ENCODE measurements around the gene GPC3.

Gene GPC3

DNA sequence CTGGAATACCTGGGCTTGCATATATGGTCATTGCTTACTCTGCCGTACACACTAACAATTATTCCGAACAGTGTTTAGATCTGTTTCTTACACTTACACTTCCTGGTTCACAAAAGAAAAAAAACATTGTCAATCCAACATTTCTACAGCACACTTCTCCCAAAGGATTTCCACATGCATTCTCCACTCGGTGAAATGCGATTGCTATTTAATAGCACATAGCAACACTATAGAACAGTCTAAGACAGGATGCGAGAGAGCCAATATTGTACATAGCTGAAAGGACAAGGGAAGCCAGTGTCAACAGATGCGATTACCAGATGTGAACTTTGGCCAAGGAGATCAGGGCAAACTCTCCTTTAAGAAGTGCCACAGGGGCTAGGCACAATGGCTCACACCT, 349.4 kb downstream of the GPC3 start:
- no peak for TF ChIP-seq NFIC (IDR thresholded peaks at IDR 0.05)
- no peak for TF ChIP-seq YY1 (IDR thresholded peaks at IDR 0.05; ENCODE audit: low read depth)
- TF ChIP-seq RAD21 (IDR thresholded peaks at IDR 0.05; ENCODE audit: low read depth): no peak
- no peak for TF ChIP-seq EP300 (IDR thresholded peaks at IDR 0.05; ENCODE audit: borderline replicate concordance)
- TF ChIP-seq TEAD4 (IDR thresholded peaks at IDR 0.05): no peak
- TF ChIP-seq, protein P1, sequence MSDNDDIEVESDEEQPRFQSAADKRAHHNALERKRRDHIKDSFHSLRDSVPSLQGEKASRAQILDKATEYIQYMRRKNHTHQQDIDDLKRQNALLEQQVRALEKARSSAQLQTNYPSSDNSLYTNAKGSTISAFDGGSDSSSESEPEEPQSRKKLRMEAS (IDR thresholded peaks at IDR 0.05): no peak
- no peak for TF ChIP-seq TCF12 (IDR thresholded peaks at IDR 0.05; ENCODE audit: low read depth)
- no peak for TF ChIP-seq FOXM1 (IDR thresholded peaks at IDR 0.05; ENCODE audit: borderline replicate concordance, low read depth)
- TF ChIP-seq, protein P2, sequence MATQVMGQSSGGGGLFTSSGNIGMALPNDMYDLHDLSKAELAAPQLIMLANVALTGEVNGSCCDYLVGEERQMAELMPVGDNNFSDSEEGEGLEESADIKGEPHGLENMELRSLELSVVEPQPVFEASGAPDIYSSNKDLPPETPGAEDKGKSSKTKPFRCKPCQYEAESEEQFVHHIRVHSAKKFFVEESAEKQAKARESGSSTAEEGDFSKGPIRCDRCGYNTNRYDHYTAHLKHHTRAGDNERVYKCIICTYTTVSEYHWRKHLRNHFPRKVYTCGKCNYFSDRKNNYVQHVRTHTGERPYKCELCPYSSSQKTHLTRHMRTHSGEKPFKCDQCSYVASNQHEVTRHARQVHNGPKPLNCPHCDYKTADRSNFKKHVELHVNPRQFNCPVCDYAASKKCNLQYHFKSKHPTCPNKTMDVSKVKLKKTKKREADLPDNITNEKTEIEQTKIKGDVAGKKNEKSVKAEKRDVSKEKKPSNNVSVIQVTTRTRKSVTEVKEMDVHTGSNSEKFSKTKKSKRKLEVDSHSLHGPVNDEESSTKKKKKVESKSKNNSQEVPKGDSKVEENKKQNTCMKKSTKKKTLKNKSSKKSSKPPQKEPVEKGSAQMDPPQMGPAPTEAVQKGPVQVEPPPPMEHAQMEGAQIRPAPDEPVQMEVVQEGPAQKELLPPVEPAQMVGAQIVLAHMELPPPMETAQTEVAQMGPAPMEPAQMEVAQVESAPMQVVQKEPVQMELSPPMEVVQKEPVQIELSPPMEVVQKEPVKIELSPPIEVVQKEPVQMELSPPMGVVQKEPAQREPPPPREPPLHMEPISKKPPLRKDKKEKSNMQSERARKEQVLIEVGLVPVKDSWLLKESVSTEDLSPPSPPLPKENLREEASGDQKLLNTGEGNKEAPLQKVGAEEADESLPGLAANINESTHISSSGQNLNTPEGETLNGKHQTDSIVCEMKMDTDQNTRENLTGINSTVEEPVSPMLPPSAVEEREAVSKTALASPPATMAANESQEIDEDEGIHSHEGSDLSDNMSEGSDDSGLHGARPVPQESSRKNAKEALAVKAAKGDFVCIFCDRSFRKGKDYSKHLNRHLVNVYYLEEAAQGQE (IDR thresholded peaks at IDR 0.05; ENCODE audit: low read depth): no peak
- TF ChIP-seq CREB1 (IDR thresholded peaks at IDR 0.05; ENCODE audit: low read depth): no peak
- no peak for TF ChIP-seq TAF1 (IDR thresholded peaks at IDR 0.05; ENCODE audit: low read depth)
- no peak for TF ChIP-seq ZBTB7A (IDR thresholded peaks at IDR 0.05; ENCODE audit: low read depth)
- TF ChIP-seq, protein P3, sequence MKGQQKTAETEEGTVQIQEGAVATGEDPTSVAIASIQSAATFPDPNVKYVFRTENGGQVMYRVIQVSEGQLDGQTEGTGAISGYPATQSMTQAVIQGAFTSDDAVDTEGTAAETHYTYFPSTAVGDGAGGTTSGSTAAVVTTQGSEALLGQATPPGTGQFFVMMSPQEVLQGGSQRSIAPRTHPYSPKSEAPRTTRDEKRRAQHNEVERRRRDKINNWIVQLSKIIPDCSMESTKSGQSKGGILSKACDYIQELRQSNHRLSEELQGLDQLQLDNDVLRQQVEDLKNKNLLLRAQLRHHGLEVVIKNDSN (IDR thresholded peaks at IDR 0.05): no peak
- TF ChIP-seq CEBPB (IDR thresholded peaks at IDR 0.05): no peak
- no peak for TF ChIP-seq EGR1 (IDR thresholded peaks at IDR 0.05)

DNA sequence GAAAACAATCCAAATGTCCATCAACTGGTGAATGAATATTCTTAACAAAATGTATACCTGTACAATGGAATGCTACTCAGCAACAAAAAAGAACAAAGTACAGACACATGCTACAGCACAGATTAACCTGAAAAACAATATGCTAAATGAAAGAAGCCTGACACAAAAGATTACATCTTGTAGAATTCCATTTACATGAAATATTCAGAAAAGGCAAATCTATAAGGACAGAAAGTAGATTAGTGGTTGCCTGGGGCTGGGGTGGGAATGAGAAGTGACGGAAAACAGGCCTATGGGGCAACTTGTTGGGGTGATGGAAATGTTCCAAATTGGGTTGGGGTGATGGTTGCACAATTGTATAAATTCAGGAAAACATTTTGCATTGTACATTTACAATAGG, 351.0 kb downstream of the GPC3 start:
- TF ChIP-seq, protein P1 (IDR thresholded peaks at IDR 0.05): no peak
- TF ChIP-seq RAD21 (IDR thresholded peaks at IDR 0.05; ENCODE audit: low read depth) (no peak), EGR1 (IDR thresholded peaks at IDR 0.05) (no peak), ZBTB7A (IDR thresholded peaks at IDR 0.05; ENCODE audit: low read depth) (no peak), TEAD4 (IDR thresholded peaks at IDR 0.05) (no peak), FOXM1 (IDR thresholded peaks at IDR 0.05; ENCODE audit: borderline replicate concordance, low read depth) (no peak), CEBPB (IDR thresholded peaks at IDR 0.05) (no peak), YY1 (IDR thresholded peaks at IDR 0.05; ENCODE audit: low read depth) (no peak), TAF1 (IDR thresholded peaks at IDR 0.05; ENCODE audit: low read depth) (no peak)
- TF ChIP-seq, protein P2 (IDR thresholded peaks at IDR 0.05; ENCODE audit: low read depth): no peak

DNA sequence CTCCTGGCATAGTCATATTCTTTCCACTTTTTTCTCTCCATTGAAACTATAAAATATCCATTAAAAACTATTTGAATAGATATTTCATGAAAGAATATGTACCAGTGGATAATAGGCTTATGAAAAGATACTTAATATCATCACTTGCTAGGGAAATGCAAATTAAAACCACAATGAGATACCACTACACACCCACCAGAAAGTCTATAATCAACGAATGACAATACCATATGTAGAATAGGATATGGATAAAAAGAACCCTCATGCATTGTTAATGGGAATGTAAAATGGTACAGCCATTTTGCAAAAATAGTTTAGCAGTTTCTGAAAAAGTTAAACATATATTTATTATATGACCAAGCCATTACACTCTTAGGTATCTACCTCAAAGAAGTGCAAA, 351.4 kb downstream of the GPC3 start:
- TF ChIP-seq NFIC (IDR thresholded peaks at IDR 0.05) (no peak), EP300 (IDR thresholded peaks at IDR 0.05; ENCODE audit: borderline replicate concordance) (no peak), CREB1 (IDR thresholded peaks at IDR 0.05; ENCODE audit: low read depth) (no peak), TEAD4 (IDR thresholded peaks at IDR 0.05) (no peak), RAD21 (IDR thresholded peaks at IDR 0.05; ENCODE audit: low read depth) (no peak), ZBTB7A (IDR thresholded peaks at IDR 0.05; ENCODE audit: low read depth) (no peak), FOXM1 (IDR thresholded peaks at IDR 0.05; ENCODE audit: borderline replicate concordance, low read depth) (no peak), YY1 (IDR thresholded peaks at IDR 0.05; ENCODE audit: low read depth) (no peak), TAF1 (IDR thresholded peaks at IDR 0.05; ENCODE audit: low read depth) (no peak), CEBPB (IDR thresholded peaks at IDR 0.05) (no peak), EGR1 (IDR thresholded peaks at IDR 0.05) (no peak), TCF12 (IDR thresholded peaks at IDR 0.05; ENCODE audit: low read depth) (no peak)
- TF ChIP-seq, protein P2 (IDR thresholded peaks at IDR 0.05; ENCODE audit: low read depth): no peak
- TF ChIP-seq, protein P1 (IDR thresholded peaks at IDR 0.05): no peak
- TF ChIP-seq, protein P3 (IDR thresholded peaks at IDR 0.05): no peak

DNA sequence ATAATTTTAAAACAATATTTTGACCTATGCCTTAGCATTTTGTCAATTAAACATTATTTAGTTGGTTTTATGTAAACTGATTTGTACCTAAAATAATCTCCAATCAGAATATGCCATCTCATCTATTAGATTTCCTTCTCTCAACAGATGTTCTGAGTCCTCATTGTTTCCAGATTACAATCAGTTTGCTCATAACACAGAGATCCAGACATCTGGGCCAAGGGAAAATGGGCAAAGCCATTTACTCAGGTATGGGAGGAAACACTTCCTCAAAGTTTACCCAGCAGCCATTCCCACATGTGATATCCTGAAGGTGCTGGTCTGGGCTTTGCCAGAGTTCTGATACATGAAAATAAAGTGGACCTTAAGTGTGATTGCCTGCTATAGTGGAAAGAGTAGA, 352.2 kb downstream of the GPC3 start:
- no peak for TF ChIP-seq TAF1 (IDR thresholded peaks at IDR 0.05; ENCODE audit: low read depth)
- TF ChIP-seq NFIC (IDR thresholded peaks at IDR 0.05): no peak
- TF ChIP-seq EP300 (IDR thresholded peaks at IDR 0.05; ENCODE audit: borderline replicate concordance): no peak
- TF ChIP-seq, protein P2 (IDR thresholded peaks at IDR 0.05; ENCODE audit: low read depth): no peak
- no peak for TF ChIP-seq ZBTB7A (IDR thresholded peaks at IDR 0.05; ENCODE audit: low read depth)
- TF ChIP-seq FOXM1 (IDR thresholded peaks at IDR 0.05; ENCODE audit: borderline replicate concordance, low read depth): no peak
- no peak for TF ChIP-seq TEAD4 (IDR thresholded peaks at IDR 0.05)
- TF ChIP-seq CEBPB (IDR thresholded peaks at IDR 0.05): no peak
- TF ChIP-seq YY1 (IDR thresholded peaks at IDR 0.05; ENCODE audit: low read depth): no peak
- TF ChIP-seq TCF12 (IDR thresholded peaks at IDR 0.05; ENCODE audit: low read depth): no peak
- TF ChIP-seq, protein P1 (IDR thresholded peaks at IDR 0.05): no peak
- no peak for TF ChIP-seq RAD21 (IDR thresholded peaks at IDR 0.05; ENCODE audit: low read depth)
- TF ChIP-seq CREB1 (IDR thresholded peaks at IDR 0.05; ENCODE audit: low read depth): no peak
- no peak for TF ChIP-seq EGR1 (IDR thresholded peaks at IDR 0.05)
- TF ChIP-seq, protein P3 (IDR thresholded peaks at IDR 0.05): no peak

Measured in Ishikawa (cell line).